ENCODE results near the gene FAHD1.
A peak's percentile ranks its signal among the peaks of the same experiment; 100 is the strongest.

The FAHD1 gene

GRCh38 chr16:1792836-1793577 is 34.0 kb upstream of the FAHD1 start:
- Histone ChIP-seq H3K4me1 (ENCODE audit: insufficient read depth, low read length) (no peaks in the 10 kb centered on the region), H3K9me3 (ENCODE audit: insufficient read depth, low read length, severe bottlenecking) (peaks cover 2% of the 10 kb centered on the region), H3K27me3 (ENCODE audit: insufficient read depth, low read length, poor library complexity) (no peaks in the 10 kb centered on the region), H3K9ac (ENCODE audit: low read depth, low read length) (no peak overlapping the region), H3K27ac (ENCODE audit: low read length) (no peak overlapping the region), H3K4me3 (ENCODE audit: low read depth in 1 of 2, low read length in 2 of 2) (no peak overlapping the region), H2AFZ (ENCODE audit: low read depth, low read length) (no peak overlapping the region), H3K36me3 (ENCODE audit: insufficient read depth, low read length) (peaks cover 33% of the 10 kb centered on the region), H4K20me1 (ENCODE audit: insufficient read depth, low read length) (peaks cover 35% of the 10 kb centered on the region), H3K4me2 (ENCODE audit: insufficient read depth, low read length) (no peak overlapping the region), H3K79me2 (ENCODE audit: insufficient read depth, low read length) (0 out of 2 replicates have a peak, but pooled peaks cover 3% of the 10 kb centered on the region)
- ATAC-seq (ENCODE audit: insufficient read depth, low read depth) (no peak), DNase-seq (no peak)
- TF ChIP-seq CTCF (IDR thresholded peaks at IDR 0.05; ENCODE audit: borderline replicate concordance, extremely low read depth, low read length, poor library complexity, severe bottlenecking) = no peak

- Histone ChIP-seq H3K27ac (ENCODE audit: low read length) (no peak within 1 kb of the TSS), H2AFZ (ENCODE audit: low read depth, low read length) (no peak within 1 kb of the TSS), H4K20me1 (ENCODE audit: insufficient read depth, low read length) (peaks cover 28% of the 10 kb centered on the region), H3K9me3 (ENCODE audit: insufficient read depth, low read length, severe bottlenecking) (peaks cover 6% of the 10 kb centered on the region), H3K36me3 (ENCODE audit: insufficient read depth, low read length) (peaks cover 26% of the 10 kb centered on the region), H3K9ac (ENCODE audit: low read depth, low read length) (no peak within 1 kb of the TSS), H3K4me2 (ENCODE audit: insufficient read depth, low read length) (no peak within 1 kb of the TSS), H3K4me3 (ENCODE audit: low read depth in 1 of 2, low read length in 2 of 2) (no peak within 1 kb of the TSS), H3K79me2 (ENCODE audit: insufficient read depth, low read length) (no peaks in the 10 kb centered on the region), H3K27me3 (ENCODE audit: insufficient read depth, low read length, poor library complexity) (no peaks in the 10 kb centered on the region), H3K4me1 (ENCODE audit: insufficient read depth, low read length) (no peaks in the 10 kb centered on the region)
- ATAC-seq (ENCODE audit: insufficient read depth, low read depth) (no peak), DNase-seq (no peak)
- TF ChIP-seq EZH2 (IDR thresholded peaks at IDR 0.05; ENCODE audit: borderline replicate concordance, low read depth, low read length, severe bottlenecking) (no peak), CTCF (IDR thresholded peaks at IDR 0.05; ENCODE audit: borderline replicate concordance, extremely low read depth, low read length, poor library complexity, severe bottlenecking) (no peak)
These were observed 33.3 kb upstream of the FAHD1 start, which contains the start of gene IGFALS for GRCh38 chr16:1793578-1794220. Gene IGFALS, minus strand, starts transcription at chr16:1793705. Its CDS starts 53 bp downstream, at chr16:1793652.

GRCh38 chr16:1794221-1794871 is 32.7 kb upstream of the FAHD1 start:
- Histone ChIP-seq H3K9ac (ENCODE audit: low read depth, low read length) (no peak overlapping the region), H3K4me2 (ENCODE audit: insufficient read depth, low read length) (no peak overlapping the region), H3K27ac (ENCODE audit: low read length) (no peak overlapping the region), H3K4me1 (ENCODE audit: insufficient read depth, low read length) (no peaks in the 10 kb centered on the region), H3K27me3 (ENCODE audit: insufficient read depth, low read length, poor library complexity) (no peaks in the 10 kb centered on the region), H3K9me3 (ENCODE audit: insufficient read depth, low read length, severe bottlenecking) (peaks cover 7% of the 10 kb centered on the region), H3K36me3 (ENCODE audit: insufficient read depth, low read length) (peaks cover 20% of the 10 kb centered on the region), H2AFZ (ENCODE audit: low read depth, low read length) (no peak overlapping the region), H3K4me3 (ENCODE audit: low read depth in 1 of 2, low read length in 2 of 2) (no peak overlapping the region), H4K20me1 (ENCODE audit: insufficient read depth, low read length) (peaks cover 22% of the 10 kb centered on the region; the same call in 1 of the 2 replicates), H3K79me2 (ENCODE audit: insufficient read depth, low read length) (no peaks in the 10 kb centered on the region)
- ATAC-seq (ENCODE audit: insufficient read depth, low read depth) (0 out of 3 replicates have a peak, but pooled peaks have one; percentile 18), DNase-seq (no peak)
- TF ChIP-seq CTCF (IDR thresholded peaks at IDR 0.05; ENCODE audit: borderline replicate concordance, extremely low read depth, low read length, poor library complexity, severe bottlenecking) (no peak), EZH2 (IDR thresholded peaks at IDR 0.05; ENCODE audit: borderline replicate concordance, low read depth, low read length, severe bottlenecking) (no peak)

All from DND-41 (cell line).